Suppressor macrophage treated with lipopolysaccharide for 1 hour (primary cell): ENCODE results near the gene EMILIN2.

ENCODE experiments used
- DNase-seq, 3 donors: peaks; one replicate each; pipeline ENCODE4 v3.0.0-alpha.2; 2020 to 2022

The EMILIN2 gene

DNA sequence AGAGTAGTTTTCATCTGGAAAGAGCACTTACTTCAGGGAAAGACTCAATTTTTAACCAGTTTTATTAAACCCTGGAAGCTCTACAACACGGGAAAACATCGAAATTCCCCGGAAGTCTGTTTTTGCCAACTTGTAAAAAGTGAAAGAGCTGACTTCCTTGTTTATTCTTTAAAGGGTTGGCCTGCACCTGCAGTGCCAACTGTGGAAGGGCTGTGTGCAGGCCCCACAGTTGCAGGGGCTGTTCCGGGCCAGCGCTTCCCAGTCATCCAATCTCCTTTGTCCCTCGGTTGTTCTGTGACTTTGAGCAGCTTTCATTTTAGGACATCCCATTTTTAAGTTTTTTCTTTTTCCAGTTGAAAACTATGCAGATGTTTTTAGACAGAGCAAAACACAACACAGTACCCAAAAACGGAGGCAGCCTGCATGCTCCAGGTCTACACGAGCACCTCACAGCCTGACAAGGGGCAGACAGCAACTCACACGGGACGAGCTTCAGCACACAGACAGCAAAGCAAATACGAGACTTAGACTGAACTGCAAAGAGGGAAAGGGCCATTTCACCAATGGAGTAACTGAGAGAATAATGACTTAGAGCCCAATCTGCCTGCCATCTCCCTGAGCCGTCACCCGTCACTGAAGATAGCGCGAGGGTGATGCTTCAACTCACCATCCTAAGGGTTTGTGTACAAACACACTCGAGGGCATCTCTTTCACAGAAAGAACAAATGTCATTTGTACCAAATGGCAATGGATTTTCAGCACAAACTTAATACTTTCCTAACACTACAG lies 70.6 kb downstream of the EMILIN2 start:
- no peak for DNase-seq

DNA sequence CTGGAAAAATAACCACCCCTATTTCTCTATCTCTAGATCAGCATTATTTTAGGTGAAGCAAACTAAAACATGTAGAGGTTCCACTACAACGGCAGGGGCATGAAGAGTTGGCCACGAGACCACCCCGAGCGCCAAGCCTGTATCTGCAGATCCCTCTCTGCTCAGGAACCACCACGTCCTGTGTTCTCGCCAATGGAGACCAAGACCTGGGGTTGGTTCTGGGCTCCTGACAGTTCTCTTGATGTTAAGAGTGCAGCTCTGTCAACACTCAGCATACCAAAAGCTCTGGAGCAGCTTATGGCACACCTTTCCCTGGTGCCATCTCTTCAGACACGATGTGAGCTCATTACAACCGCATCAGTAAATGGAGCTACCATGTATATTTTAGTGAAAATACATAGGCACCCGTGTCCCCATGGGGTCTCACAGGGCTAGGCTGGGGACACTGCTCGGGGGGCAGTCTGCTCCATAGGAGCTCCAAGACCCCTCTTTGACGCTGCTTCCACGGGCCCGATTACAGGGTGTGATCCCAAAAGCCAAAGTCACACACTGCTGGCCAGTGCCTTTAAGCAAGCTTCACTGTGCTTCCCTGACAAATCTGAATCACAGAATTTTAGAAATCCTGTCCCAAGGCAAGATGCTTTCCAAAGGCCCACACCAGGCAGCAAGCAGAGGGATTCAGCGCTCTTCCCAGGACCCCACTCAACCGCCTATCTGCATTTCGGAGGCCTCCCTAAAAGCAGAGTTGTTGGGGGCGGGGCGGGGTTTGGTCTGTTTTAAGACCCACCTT lies 72.2 kb downstream of the EMILIN2 start:
- no peak for DNase-seq

DNA sequence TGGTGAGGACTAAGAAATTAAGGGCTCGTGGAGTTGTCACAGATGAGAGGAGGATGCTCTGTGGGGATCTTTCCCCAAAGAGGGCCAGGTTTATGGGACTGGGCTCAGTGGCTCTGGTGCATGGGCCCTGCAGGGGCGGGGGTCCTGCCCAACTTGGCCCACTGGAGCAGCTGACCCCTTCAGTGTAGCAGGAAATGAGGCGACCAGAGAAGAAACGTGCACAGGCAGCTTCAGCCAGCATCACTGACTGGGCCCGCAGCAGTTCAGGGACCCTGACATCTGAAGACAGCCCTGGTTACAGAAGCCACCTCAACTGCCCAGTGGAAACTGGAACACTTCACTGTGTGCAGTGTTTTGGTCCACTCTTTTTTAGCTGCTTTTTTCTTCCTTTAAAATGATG lies 72.8 kb downstream of the EMILIN2 start:
- DNase-seq = no peak

DNA sequence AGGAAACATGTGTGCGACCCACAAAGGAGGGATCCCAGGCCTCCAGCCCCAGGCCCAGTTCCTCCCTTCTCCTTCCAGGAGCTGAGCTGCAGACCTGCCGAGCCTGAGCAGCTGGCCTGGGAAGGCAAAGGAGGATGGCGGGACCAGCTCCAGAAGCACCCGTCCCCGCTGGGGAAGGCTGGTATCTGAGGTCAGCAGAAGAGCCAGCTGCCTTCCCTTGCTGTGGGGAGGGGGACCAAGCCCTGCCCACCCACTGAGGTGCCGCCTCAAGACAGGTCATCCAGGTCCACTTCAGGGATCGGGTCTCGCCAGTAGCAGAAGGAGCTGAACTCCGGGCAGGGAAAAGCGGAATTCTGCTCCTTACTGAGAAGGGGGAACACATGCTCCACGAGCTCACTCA lies 73.2 kb downstream of the EMILIN2 start:
- no peak for DNase-seq

DNA sequence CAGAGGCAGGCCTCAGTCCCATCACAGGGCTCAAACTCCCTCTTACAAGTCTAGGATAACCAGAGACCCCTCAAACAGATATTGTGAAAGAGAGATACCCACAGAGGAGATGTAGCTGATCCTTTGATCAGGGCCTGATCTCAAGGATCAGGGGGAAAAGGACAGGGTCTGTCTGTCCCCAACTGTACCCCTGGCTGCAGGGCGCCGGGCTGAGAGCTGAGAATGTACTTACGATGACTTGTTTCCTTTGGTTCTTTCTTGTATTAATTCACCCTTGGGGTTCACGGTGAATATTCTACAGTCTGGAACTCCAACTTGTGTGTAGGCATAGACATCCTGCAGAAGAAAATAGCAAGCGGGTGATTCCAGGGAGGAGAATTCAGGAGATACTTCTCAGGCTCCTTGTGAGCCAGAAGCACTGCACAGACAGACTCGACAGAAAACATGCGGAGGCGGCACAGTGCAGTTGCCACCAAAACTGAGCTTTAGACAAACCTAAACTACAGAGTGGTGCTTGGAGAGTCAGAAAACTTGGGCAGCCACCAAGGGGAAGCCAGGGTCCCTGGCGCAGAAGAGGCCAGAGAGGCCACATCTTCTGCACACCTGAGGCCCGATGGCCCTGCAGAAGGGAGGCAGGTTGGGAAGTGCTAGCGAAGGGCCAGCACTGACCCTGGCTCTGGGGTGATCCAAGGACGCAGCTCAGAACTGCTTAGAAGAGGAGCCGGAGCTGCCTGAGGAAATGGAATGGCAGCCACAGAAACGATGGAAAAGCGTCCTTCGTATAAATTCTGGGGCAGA lies 73.9 kb downstream of the EMILIN2 start:
- no peak for DNase-seq

DNA sequence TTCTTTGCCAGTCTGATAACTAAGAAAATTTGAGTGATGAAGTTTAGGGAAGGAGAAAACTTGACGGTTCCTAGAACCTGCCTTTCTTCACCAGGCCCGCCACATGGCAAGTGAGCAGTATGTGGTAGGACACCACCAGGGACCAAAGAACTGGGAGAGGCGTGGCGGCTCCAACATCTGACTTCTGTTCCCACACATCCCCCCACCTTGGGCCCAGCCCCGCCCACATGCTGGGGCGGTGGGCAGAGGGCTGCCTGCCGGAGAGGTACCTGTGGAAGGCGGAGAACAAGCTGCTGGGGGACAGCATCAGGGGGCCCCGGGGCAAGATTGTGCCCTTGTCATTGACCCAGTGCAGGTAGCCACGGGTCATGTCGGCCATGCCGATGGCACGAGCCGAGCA lies 75.0 kb downstream of the EMILIN2 start:
- DNase-seq = no peak

DNA sequence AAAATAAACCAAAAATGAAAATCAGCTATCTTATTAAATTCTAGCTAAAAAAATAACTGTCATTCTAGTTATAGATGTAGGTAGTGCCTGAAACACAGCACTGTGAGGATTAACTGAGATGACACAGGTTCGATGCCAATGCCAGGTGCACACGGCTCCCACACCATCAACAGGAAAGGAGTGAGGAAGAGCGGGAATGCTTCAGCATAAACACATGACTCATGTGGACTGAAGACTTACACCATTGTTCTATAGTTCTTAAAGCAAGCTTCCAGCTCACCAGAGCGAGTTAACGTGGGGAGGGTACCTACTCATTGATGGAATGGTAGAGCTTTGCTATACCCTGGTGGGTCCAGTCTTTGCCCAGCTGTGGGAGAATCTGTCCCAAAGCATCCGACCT lies 76.7 kb downstream of the EMILIN2 start:
- no peak for DNase-seq

DNA sequence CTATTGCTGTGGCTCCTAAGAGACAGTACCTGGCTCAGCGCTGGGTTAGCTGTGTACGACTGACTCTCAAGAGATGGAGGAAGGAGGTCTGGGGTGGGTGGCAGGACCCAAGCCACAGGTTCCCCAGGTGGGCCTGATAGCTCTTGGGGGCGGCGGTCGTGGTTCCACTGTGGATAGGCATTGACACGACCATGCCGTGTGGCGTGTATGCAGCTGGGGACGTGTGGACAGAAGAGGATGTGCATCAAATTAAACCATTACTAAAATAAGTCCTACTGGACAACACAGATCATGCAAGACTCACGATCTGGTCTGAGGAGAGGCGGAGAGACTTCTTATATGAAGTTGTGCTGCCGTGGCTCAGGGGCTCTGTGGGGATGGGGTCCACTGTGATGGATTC lies 78.1 kb downstream of the EMILIN2 start:
- DNase-seq = no peak

DNA sequence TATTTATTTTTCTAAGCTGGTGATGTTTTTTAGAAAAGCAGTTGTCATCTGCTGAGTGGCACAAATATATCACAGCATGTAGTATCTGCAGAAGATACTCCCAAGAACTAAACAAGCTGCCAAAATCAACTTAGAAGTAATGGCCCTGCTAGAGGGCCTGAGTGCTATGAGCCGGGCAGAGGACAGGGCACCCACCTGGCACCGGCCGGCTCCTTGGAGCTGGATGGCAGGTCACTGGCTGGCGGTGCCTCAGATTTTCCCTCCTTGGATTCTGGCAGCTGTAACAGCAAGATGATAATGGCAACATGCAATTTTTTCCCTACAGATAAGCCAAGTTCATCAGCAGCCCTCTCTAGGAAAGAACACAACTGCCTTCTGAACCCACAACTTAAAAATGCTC lies 79.7 kb downstream of the EMILIN2 start:
- DNase-seq = no peak

DNA sequence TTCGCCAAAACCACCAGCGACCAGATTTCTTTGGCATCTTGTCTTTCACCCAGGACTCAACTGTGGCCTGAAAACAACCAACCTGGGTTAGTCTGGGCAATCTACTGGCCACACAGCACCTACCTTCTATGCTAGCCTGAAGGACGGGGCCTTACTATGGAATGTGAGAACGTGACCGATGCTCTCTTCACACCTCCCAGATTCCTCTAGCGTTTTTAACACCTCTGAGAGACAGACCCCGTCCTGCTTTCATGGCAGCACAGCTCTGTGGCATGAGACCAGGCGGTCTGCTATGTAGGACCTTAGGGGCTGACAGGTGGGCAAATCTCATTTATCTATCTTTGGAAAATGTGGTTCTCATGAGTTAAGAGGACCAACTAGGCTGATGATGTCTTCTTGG lies 80.9 kb downstream of the EMILIN2 start:
- DNase-seq = no peak

DNA sequence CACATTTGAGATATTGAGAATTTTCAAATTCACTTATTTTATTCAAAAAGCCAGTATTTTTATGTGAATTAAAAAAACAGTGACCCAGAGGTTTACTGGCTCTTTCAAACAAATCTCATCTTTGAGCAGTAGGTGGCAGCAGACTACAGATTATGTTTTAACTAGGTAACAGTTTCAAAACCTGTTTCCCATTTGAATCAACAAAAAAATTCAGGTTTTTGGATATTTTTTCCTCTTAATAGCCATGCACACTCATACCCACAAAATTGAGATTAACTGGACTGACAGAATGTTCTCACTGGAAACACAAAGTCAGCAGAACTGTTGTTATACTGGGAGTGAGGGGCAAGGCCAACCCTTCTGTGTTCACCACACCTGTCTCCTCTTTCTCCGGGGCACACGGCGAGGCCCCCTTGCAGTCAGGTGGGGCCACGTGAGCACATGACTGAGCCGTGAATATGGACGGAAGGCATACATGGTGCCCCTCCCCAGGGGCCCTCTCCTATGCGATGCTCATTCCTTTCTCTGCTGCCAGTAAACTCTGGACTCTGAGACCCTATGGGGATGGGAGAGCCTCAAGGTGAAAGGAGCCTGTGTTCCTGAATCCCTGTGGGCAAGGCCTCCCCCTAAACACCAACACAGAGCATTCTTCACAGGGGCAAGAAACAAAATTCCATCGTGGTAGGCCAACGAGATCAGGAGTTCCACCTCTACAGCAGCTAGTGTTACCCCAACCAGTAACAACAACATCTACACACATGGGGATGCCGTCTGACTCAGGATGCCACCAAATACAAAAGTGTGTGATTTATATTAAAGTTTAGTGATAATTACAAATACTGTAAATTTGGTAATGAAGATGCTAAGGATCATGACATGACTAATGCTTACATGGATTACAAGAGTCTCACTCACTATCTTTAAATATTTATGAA lies 85.7 kb downstream of the EMILIN2 start:
- peak; percentile 72 to 87 (median 86) for DNase-seq

DNA sequence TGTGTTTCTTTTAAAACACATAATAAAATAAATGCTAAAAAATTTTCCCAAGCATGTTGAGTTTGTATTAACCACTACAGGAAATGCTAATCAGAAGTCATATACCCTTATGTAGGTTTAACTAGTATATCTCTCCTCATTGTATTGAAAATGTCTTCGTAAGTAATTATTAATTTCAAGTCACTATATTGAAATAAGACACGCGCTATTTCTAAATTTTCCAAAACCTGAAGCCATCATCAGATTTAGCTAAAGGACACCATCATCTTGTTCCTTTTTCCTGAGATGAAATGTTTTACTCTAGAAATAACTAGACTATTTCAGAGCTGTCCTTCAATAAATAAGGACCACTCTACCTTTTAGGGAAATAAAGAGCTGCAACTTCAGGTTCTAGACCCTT lies 87.2 kb downstream of the EMILIN2 start:
- no peak for DNase-seq

DNA sequence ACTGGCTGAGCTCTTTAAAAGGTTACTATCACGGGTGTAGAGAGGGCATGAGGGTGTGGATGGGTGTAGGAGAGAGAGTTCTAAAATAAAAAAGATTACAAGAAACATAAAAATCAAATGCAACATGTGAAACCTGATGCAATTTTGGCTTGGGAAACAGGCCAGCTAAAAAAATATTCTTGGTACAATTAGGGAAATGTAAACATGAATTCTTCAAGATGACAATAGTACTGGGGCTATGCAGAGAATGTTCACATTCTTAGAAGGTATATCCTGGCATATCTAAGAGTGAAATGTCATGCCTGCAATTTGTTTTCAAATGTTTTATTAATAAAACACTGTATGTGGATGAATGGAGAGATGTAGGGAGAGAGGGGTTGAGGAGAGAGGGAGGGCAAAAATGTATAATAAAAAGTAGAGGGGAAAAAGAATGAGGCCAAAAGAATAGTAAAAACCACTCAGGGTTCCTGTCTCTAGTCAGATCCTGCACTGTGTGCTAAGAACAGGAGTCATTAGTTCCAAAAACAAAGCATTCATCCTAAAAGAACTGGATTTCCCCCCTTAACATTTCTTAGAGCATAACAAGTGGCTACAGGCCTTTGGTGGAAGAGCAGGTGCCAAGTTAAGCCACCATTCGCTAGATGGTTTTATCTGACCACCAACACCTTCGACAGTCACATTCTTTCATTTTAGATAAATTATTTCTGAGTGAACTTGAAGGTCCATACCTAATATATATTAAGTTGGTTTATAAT lies 88.8 kb downstream of the EMILIN2 start:
- no peak for DNase-seq

DNA sequence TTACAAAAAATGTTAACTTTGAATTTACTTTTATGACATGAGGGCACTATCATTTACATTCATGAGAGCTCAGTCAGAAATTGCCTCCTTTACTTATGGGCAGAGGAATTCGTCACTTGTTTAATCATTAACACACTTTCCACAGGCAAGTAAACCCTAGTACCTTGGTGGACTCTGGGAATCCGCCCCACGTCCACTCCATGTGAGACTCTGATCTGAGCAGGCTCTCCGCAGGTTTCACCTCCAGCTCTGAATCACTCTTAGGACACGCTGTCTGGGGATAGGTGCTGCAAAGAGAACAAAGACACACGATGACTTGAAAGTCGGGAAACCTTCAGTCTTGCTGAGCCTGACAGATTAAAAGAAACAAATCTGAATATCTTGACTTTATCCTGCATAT lies 92.5 kb downstream of the EMILIN2 start:
- no peak for DNase-seq

DNA sequence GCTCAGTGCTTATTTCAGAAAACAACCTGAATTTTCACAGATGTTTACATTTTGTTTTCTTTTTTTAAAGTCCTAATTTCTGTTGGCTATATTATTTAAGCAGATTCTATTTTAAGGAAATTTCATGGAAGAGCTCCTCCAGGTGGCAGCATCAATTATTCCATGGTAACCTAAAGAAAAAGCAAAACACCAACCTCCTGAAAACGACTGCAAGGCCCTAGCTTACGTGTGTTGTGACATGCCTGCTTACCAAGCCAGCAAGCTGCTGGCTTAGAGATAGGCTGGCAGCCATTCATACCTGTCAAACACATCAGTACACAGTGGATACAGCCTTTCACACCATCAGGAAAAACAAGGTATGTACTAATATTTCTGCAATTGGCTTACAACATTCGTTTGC lies 101.2 kb downstream of the EMILIN2 start:
- DNase-seq = peak in 1 of 3 donors; percentile 35

DNA sequence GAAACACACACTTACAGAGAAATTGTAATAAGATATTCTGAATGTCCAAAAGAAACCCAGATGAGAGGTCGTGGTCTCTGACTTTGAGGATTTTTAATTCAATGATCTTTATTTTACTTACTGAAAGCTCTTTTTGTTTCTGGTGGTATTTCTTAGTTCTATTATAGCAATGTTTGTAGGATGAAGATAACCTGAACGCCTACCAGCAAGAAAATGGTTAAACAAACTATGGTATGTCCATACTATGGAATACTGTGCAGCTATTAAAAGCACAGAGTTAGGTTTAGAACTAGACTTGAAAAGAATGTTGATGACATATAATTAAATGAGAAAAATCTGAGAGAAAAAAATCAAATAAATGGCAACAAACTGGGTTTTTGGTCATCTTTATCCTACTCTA lies 105.8 kb downstream of the EMILIN2 start:
- no peak for DNase-seq

DNA sequence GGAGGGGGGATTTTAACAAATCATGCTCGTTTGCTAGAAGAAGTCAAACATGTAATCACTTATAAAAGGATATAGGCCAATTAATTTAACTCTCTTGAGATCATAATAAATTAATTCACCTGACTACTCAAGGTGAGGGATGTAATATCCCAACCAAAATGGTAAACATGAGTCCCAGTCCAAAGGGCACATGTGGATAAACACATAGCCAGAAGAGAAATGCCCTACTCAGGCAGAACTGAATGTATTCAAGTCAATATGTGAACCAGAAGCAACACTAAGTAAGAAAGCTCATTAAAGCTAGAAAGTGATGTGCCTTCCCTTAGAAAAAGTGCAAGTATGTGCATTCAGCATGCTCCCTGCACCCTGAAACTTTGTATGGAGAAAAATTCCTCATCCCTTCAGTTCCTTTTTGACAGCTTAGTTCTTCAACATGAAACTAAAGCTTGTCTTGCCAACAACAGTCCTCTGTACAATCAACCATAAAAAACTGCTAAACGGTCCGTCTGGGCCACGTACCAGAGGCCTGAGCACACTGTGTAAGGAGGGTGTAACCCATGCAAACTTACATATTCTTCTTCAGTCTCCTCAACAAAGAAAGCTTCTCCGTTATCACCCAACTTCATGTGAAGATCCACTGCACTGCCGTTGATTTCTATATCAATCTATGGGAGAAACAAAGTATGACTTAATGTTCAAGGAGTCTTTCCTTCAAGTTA lies 107.3 kb downstream of the EMILIN2 start:
- DNase-seq = no peak

DNA sequence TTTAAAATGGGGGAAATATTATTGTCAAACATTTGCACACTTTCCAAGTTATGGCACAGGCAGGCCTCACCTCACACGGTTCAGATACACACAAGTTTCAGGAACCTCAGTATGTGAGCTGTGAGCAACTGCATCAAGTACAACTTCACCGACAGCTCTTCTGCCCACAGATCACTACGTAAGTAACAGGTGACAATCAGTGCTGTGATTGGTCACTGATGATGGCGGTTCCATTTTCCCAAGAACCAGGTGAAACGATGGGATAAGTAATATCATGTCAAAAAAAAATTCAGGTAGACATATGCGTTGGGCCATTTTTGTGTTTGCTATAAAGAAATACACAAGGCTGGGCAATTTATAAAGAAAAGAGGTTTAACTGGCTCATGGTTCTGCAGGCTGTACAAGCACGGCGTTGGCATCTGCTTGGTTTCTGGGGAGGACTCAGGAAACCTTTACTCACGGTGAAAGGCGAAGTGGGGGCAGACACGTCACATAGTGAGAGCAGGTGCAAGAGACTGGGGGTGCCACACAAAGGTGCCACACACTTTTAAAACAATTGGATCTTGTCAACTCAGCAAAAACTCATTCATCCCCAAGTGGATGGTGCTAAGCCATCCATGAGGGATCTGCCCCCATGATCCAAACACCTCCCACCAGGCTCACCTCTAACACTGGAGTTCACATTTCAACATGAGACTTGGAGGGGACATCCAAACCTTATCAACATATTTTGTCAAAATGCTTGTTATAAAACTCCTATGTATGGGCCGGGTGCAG lies 108.3 kb downstream of the EMILIN2 start:
- DNase-seq = no peak

DNA sequence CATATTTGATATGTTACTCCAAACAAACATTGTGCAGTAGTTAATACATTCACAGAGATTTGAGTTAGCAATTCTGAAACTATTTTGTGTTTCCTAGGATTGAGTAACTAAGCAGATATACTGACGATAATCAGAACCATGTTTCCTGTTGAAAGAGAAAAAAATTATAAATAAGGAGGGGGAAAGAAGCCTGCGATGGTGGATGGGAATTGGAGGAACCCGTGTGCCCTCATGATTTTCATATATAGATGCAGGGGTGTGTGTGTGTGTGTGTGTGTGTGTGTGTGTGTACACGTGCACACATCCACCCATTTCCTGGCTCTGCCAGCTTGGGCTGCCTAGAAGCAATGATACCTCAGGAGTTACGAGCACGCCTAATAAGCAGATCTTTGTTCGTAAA lies 109.2 kb downstream of the EMILIN2 start:
- DNase-seq = no peak

DNA sequence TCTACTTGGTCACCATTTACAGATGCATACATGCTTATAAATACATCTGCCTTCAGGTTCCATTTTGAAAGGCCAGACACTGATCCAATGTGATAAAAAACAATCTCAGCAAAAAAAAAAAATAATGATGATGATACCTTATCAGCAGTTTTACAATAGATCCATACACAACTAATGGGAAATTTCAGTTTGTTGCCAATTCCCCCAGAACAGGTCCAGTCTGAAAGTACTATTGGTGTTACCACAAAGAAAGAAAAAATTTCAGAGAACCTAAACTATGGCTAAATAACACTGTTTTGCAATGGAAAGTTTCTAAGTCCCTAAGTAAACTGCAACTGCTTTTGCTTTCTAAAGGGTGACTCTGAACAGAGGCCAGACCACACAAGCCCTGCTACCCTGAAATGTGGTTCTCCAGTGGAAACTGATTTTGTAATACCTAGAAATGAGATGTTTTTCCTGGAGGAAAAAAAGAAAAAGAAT lies 112.1 kb downstream of the EMILIN2 start:
- peak; percentile 52 to 83 (median 64) for DNase-seq
